ENCODE data around the gene S100A9.
A peak's percentile ranks its signal among the peaks of the same experiment; 100 is the strongest.

Gene S100A9

DNA sequence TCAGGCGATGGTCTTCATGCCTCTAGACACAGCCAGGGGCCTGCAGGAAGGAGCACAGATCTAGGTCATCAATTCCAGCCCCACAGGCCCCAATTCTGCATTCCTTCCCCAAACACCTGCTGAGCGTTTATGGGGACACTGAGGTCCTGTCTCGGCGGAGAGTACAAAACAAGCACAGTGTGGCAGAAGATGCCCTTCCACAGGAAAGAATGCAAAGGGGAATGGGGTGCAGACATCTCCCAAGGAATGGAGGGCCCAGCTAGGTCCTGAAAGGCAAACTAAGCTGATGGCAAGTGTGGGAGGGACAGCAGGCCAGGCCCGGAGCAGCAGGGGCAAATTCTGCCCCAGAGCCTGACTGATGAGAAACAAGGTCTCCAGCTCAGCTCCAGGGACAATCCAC lies 36.7 kb downstream of the S100A9 start:
- no peaks in the 10 kb centered on the region for H3K4me1 Mint-ChIP-seq

DNA sequence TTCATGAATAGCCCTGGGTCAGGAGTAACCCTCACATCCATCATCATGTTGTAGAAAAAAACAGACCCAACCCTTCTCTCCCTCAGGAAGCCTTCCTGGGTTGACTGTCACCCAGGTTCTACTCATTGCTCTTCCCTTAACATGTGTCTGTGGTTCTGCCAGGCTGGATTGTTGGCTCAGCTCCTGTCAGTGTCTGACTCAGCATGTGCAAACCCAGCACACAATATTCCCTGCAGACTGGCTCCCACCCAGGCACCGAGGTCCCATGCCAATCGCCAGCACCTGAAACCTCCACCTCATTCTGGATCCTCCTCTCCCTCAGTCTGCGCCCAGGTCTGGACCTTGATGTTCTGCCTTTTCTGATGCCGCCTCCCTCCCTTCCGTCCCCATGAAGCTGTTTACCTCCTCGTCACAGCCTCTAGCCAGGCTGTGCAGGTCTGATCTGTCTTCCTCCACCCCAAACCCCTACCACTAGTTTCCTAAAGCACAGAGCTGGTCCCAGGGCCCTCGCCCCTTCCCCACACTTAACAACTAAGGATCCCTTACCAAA lies 37.6 kb downstream of the S100A9 start:
- H3K27me3 Mint-ChIP-seq: peaks cover 28% of the 10 kb centered on the region
- CTCF ChIA-PET: interaction anchor here (1.2 kb wide), 1 partner anchor 9 kb away, joined by 3 read pairs; no protein-coding TSS in a partner anchor
- H3K4me1 Mint-ChIP-seq: no peaks in the 10 kb centered on the region
- H3K36me3 Mint-ChIP-seq: no peaks in the 10 kb centered on the region
- H3K4me3 Mint-ChIP-seq: no peak overlapping the region
- H3K9me3 Mint-ChIP-seq: no peaks in the 10 kb centered on the region
- H3K27ac Mint-ChIP-seq: no peak overlapping the region
- no peak for DNase-seq

More for the DNA sequence above, 36.7 kb downstream of the S100A9 start:
- peaks cover 34% of the 10 kb centered on the region for H3K27me3 Mint-ChIP-seq
- H3K27ac Mint-ChIP-seq: no peak overlapping the region
- no peak overlapping the region for H3K4me3 Mint-ChIP-seq
- no peaks in the 10 kb centered on the region for H3K9me3 Mint-ChIP-seq
- no peak for DNase-seq
- CTCF ChIA-PET: no interaction called here
- H3K36me3 Mint-ChIP-seq: no peaks in the 10 kb centered on the region

DNA sequence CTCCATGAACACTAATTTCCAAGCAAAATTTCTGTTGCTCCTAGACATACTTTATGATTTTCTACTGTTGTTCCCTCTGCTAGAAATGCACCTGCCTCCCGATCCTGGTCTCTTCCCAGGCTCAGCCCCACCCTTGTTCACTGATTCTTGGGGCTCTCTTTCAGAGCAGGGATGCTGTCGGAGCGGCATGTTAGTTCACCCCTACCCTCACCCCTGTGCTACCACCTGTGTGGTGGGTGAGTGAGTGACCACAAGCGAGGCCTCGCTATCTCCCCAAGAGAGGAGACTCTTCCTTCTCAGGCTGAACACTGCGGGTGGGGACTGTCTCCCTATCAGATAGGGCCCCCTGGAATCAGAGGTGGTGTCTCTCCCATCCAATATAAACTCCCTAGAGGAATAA lies 38.1 kb downstream of the S100A9 start:
- DNase-seq: no peak
- Mint-ChIP-seq H3K4me1 (no peaks in the 10 kb centered on the region), H3K27me3 (peaks cover 26% of the 10 kb centered on the region), H3K9me3 (no peaks in the 10 kb centered on the region), H3K27ac (no peak overlapping the region), H3K36me3 (no peaks in the 10 kb centered on the region), H3K4me3 (no peak overlapping the region)
- CTCF ChIA-PET: interaction anchor here (1.2 kb wide), 1 partner anchor 9 kb away, joined by 3 read pairs; no protein-coding TSS in a partner anchor

DNA sequence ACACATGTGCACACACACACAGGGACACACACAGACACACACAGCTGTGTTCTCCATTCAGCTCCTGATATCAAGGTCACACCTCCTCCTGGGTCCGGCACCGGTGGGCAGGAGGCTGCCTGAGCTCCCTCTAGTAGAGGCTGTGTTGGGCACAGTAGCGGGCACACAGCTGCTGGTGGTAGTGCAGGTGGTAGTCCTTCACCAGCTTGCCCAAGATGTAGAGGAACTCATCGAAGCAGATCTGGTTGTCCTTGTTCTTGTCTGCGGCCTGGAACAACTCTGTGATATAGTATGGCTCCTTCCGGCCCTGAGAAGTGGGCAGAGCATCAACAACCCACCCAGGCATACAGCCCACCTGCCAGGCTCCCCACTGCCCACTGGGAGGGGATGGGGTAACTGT lies 38.8 kb downstream of the S100A9 start:
- H3K27me3 Mint-ChIP-seq: peaks cover 22% of the 10 kb centered on the region
- H3K9me3 Mint-ChIP-seq: no peaks in the 10 kb centered on the region
- H3K27ac Mint-ChIP-seq: no peak overlapping the region
- no peaks in the 10 kb centered on the region for H3K4me1 Mint-ChIP-seq
- DNase-seq: no peak
- no peak overlapping the region for H3K4me3 Mint-ChIP-seq
- CTCF ChIA-PET: interaction anchor here (1.2 kb wide), 1 partner anchor 8 kb away, joined by 3 read pairs; no protein-coding TSS in a partner anchor
- H3K36me3 Mint-ChIP-seq: no peaks in the 10 kb centered on the region

DNA sequence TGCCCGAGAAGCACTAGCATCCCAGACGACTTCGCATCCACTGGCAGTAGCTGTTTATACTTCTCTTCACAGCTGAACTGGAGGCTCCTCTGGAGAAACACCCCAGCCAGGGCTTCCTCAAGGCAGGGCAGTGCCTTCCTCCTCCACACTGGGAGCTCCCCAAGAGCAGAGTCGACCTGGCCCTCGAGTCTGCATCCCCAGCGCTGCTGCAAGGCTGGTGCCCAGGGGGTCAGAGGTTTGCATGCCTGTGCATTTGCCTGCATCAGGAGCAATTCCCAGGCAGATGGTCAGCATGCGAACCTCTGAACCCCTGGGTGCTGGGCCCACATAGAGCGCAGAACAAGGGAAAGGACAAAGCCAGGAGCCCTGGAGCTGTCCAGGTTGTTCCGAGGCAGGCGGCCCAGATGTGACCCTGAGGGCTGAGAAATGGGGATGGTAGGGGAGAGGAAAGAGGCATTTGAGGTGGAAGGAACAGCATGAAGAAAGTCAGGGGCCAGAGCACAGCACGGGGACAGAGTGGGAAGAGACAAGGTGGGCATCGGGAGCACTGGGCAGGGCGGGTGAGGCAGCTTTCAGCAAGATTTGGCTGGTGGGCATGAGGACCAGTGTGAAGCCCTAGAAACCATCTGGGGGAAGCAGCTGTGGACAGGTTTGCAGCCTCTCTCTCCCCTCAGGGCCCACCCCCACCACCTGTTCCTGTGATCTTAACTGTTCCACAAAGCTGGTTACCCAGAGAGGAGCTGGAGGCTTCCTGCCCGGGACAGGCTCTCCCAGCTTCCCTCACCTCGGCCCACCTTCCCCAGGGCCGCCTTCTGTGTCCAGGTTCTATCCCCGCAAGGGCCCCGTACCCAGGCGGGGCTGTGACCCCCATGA lies 39.6 kb downstream of the S100A9 start:
- CTCF ChIA-PET: no interaction called here
- Mint-ChIP-seq H3K4me3 (no peak overlapping the region), H3K4me1 (no peaks in the 10 kb centered on the region), H3K36me3 (no peaks in the 10 kb centered on the region), H3K27me3 (peaks cover 22% of the 10 kb centered on the region), H3K9me3 (no peaks in the 10 kb centered on the region), H3K27ac (no peak overlapping the region)
- no peak for DNase-seq

DNA sequence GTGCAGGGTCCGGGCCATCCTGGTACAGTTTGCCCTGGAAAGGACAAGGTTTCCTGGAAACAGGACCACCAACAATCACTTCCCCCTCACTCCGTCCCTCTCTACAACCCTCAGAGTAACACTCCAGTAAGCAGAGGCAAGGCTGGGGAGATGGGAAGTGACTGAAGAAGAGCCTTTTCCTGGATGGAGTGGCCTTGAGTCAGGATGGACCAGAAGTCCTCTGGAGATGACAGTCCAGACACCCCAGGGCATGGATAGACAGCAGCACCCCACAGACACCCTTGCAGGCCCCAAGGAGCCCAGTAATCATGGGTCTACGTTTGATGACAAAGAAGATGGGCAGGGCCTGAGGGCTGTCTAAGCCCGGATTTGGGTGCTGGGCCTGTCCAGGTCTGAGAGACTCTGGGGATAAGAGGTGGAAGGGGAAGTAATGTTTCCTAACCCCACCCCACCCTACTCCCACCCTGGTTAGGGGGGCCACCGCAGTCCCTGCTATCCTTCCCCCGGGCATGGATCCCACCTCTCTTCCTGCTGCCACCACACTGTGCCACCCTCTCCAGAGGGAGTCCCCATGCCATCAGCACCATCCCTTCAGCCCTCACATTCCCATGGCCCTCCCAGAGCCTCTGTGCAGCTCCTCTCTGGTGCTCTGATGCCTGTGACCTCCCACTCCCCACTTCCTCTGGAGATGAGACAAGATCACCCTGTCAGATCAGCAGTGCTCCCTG lies 40.4 kb downstream of the S100A9 start:
- H3K36me3 Mint-ChIP-seq: no peaks in the 10 kb centered on the region
- CTCF ChIA-PET: no interaction called here
- no peak for DNase-seq
- no peaks in the 10 kb centered on the region for H3K9me3 Mint-ChIP-seq
- H3K4me1 Mint-ChIP-seq: no peaks in the 10 kb centered on the region
- peaks cover 22% of the 10 kb centered on the region for H3K27me3 Mint-ChIP-seq
- no peak overlapping the region for H3K4me3 Mint-ChIP-seq
- H3K27ac Mint-ChIP-seq: no peak overlapping the region

DNA sequence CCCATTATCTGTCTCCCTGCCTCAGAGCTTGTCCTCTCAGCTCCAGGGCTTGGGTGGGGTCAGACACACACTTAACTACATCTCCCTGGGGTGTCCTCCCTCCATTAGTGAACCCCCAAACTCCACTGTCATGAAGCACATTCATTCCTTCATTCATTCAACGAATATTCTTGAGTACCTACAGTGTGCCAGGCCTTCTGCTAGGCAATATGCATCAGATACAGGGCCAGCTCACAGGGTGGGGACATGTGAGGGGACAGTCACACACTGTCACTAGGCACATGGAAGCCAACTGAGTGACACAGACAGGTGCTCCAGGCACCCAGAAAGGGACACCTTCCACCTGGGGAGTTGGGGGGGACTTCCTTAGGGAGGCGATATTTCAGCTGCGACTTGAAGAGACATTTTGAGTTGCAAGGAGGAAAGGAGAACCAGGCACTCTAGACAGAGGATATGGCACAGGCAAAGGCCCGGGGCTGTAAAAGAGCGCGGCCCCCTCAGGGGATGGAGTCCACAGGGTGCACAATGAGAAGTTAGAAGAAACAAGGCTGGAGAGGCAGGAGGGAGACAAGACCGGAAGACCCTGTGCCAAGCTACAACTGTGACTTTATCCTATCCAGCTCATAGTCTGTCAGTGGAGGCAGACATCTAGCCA lies 41.9 kb downstream of the S100A9 start:
- DNase-seq: no peak
- H3K4me3 Mint-ChIP-seq: no peak overlapping the region
- no peaks in the 10 kb centered on the region for H3K36me3 Mint-ChIP-seq
- H3K9me3 Mint-ChIP-seq: no peaks in the 10 kb centered on the region
- no peaks in the 10 kb centered on the region for H3K4me1 Mint-ChIP-seq
- CTCF ChIA-PET: interaction anchor here (1.8 kb wide), 1 partner anchor 44 kb away, joined by 4 read pairs; no protein-coding TSS in a partner anchor
- H3K27me3 Mint-ChIP-seq: peaks cover 15% of the 10 kb centered on the region
- no peak overlapping the region for H3K27ac Mint-ChIP-seq

DNA sequence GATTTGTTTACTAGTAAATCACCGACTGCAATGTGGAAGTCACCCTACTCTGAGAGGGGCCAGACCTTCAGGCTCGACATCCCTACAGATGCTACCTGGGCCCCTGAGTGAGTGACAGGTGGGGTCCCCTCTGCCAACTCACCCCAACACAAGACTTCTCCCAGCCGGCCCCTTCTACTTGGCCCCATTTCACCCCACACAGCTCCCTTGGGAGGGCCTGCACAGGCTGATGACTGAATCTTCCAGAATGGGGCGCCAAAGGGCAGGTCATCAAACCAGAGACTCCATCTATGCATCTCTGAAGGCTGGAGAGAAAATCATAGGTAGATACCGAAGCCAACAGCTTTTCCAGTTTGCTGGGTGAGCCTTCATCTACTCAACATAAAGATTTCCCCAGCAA lies 42.6 kb downstream of the S100A9 start:
- CTCF ChIA-PET: interaction anchor here (1.7 to 1.8 kb wide), 2 partner anchors 44 to 95 kb away, joined by 4 to 6 read pairs; no protein-coding TSS in a partner anchor
- Mint-ChIP-seq H3K4me1 (no peaks in the 10 kb centered on the region), H3K27ac (no peak overlapping the region), H3K9me3 (no peaks in the 10 kb centered on the region), H3K27me3 (peaks cover 12% of the 10 kb centered on the region), H3K36me3 (no peaks in the 10 kb centered on the region), H3K4me3 (no peak overlapping the region)
- no peak for DNase-seq

DNA sequence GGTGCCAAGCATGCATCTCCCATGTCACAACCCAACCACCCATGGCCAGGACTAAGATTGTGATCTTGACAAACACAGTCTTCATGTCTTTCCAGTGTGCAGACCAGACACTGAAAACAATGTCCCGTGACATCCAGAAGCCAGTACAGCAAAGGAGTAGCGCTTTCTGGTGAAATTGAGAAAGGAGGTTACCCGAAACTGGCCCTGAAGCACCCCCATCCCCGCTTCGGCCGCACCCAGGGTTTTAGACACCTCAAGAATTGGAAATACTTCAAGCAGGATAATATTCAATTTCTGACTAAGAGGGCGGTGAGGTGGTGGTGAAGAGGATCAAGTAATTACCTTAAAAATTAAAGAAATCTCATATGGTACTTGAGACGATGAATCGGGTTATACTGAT lies 43.8 kb downstream of the S100A9 start:
- Mint-ChIP-seq H3K9me3 (no peaks in the 10 kb centered on the region), H3K27ac (no peak overlapping the region), H3K27me3 (peaks cover 18% of the 10 kb centered on the region), H3K4me1 (peaks cover 2% of the 10 kb centered on the region), H3K36me3 (no peaks in the 10 kb centered on the region), H3K4me3 (no peak overlapping the region)
- CTCF ChIA-PET: interaction anchor here (0.7 to 1.7 kb wide), 2 partner anchors 39 to 94 kb away, joined by 4 to 6 read pairs; no protein-coding TSS in a partner anchor
- no peak for DNase-seq

DNA sequence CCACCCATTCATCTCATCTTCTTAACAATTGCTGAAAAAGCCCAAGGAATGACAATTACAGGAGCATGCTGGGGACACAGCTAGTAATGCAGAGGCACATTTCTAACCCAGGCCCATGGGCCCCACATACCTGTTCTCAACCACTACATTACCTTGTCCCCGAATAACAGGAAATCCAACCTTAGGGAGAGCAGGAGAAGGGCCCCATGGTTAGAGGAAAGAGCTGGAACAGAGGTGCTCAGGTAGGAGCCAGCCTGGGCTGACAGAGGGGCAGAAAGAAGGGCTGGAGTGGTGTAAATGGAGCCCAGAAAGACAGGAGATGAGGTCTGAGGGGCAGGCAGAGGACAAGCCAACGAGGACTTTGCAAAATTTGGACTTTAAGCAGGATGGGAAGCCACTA lies 44.6 kb downstream of the S100A9 start:
- CTCF ChIA-PET: interaction anchor here (3.5 kb wide), 1 partner anchor 47 kb away, joined by 15 read pairs; no protein-coding TSS in a partner anchor
- no peaks in the 10 kb centered on the region for H3K36me3 Mint-ChIP-seq
- H3K4me3 Mint-ChIP-seq: no peak overlapping the region
- no peak overlapping the region for H3K27ac Mint-ChIP-seq
- peaks cover 20% of the 10 kb centered on the region for H3K27me3 Mint-ChIP-seq
- H3K4me1 Mint-ChIP-seq: peaks cover 10% of the 10 kb centered on the region
- no peak for DNase-seq
- H3K9me3 Mint-ChIP-seq: no peaks in the 10 kb centered on the region

DNA sequence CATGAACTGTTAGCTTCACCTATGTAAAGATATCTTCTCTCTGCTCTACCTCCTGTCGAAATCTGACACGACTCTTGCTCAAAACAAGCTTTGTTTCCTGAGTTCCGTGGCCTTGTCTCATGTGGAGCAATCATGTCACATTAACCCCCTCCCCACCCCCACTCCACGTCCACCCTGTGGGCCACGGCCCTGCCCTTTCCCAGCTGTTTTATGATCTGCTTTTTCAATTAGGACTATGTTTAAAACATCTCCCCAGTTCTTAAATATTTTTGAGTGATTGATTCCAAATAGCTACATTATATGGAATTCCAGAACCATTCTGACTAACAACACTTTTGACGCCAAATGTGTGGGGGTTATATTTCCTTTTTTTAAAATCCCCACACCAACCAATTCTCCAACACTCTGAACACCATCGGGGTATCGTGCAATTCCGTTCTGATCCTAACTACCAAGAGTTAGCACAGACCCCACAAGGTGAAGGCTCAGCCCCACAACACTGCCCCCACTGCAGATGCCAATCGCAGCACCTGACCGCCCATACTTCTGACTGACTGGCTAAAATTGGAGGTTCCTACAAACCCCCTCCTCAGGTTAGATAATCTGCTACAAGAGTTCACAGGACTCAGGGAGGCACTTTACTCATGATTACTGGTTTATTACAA lies 45.9 kb downstream of the S100A9 start:
- Mint-ChIP-seq H3K4me1 (peaks cover 16% of the 10 kb centered on the region), H3K4me3 (no peak overlapping the region)

DNA sequence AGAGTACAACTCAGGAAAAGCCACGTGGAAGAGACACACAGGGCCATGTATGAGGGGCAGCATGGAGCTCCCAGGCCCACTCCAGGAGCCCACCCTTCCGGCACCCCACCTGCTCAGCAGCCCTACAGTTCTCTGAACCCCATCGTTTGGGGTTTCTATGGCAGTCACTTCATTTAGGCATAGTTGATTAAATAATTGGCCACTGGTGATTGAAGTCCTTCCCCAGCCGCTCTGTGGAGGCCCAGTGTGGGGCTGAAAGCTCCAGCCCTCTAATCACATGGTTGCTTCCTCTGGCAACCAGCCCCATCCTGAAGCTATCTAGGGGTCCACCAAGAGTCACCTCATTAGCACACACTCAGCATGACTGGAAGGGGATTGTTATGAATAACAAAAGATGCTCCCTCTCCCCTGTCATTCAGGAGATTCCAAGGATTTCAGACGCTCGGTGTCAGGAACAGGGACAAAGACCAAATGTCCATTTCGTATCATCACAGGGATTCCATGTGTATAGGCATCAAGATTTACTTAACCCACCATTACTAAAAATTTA lies 46.5 kb downstream of the S100A9 start:
- Mint-ChIP-seq H3K36me3 (no peaks in the 10 kb centered on the region), H3K27ac (no peak overlapping the region), H3K4me1 (peaks cover 16% of the 10 kb centered on the region), H3K27me3 (peaks cover 21% of the 10 kb centered on the region), H3K9me3 (no peaks in the 10 kb centered on the region), H3K4me3 (no peak overlapping the region)
- CTCF ChIA-PET: interaction anchor here (0.5 to 3.5 kb wide), 7 partner anchors 9 to 75 kb away, joined by 3 to 15 read pairs (median 3); partner anchors contain the start of gene S100A9
- DNase-seq: no peak

More for the DNA sequence above, 45.9 kb downstream of the S100A9 start:
- CTCF ChIA-PET: interaction anchor here (1.3 to 3.5 kb wide), 4 partner anchors 8 to 50 kb away, joined by 3 to 15 read pairs (median 8); partner anchors contain the start of gene S100A9
- peaks cover 21% of the 10 kb centered on the region for H3K27me3 Mint-ChIP-seq
- no peaks in the 10 kb centered on the region for H3K9me3 Mint-ChIP-seq
- H3K36me3 Mint-ChIP-seq: no peaks in the 10 kb centered on the region
- DNase-seq: no peak
- no peak overlapping the region for H3K27ac Mint-ChIP-seq

DNA sequence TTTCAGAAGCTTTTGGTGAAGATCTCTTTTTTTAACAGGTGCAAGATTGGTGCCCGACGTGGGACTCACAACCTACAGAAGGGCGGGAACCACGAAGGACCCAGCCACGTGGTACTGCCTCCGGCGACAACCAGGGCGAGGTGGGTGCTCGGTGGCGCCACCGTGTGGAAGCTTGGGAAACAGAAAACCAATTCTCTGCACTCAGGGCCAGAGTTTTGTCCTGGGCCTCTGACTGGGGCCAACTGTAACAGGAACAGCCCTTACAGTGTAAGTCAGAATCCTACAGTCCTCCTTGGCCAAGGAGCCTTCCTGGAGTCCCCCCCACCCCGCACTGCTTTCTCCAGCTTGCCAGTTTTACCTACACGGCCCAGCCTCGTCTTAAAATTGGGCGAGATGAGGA lies 47.1 kb downstream of the S100A9 start:
- peak; percentile 65 for DNase-seq
- Mint-ChIP-seq H3K27me3 (peaks cover 21% of the 10 kb centered on the region), H3K27ac (no peak overlapping the region), H3K4me3 (no peak overlapping the region), H3K9me3 (no peaks in the 10 kb centered on the region), H3K36me3 (no peaks in the 10 kb centered on the region), H3K4me1 (peaks cover 16% of the 10 kb centered on the region)
- CTCF ChIA-PET: interaction anchor here (0.6 to 3.5 kb wide), 6 partner anchors 9 to 52 kb away, joined by 3 to 15 read pairs (median 6); partner anchors contain the start of gene S100A9
